GM19452 (cell line): ENCODE measurements around the gene SLC35E1.

Source experiments
- ATAC-seq: cut with Tn5 transposase; IDR thresholded peaks from one replicate; pipeline ENCODE4 v1.9.1; 2021; ENCODE audit not compliant: unreplicated experiment

SLC35E1 gene

DNA sequence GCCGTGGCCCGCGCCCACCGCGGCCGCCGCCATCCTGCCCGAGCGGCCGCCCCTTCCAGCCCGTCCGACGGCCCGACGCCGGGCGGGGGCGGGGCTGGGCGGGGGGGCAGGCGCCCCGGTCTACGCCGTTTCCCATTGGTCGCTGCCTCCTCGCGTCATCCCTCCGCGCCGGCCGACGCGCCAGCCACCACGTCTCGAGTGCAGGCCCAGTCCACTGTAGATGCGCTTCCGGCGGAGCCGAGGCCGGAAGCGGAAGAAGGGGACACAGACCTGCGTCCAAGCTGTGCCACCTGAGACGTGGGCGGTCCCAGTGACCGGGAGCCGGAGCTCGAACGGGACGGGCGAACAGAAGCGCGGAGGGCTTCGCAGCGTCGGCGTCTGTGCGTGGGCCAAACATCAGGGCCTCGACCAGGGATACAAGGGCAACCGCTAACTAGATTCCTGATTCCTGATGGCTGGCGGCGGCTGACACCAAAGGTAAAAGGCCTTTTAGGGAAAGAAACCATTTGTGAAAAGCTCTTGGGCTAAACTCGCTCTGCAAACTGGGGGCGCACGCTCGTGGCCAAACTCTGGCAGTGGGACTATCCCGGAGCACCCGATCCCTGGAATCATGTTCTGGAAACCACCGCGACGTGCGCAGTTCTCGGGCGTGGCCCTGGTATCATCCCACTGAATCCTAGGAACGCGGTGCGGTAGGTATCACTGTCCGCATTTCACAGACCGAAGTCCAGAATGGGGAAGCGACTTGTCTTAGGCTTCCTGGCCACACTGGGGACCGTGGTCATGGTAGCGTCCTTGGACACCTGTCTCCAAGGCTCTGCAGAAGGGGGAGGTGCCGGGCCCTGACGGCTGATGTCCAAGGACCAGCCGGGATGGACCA, at the start of gene SLC35E1:
Gene SLC35E1 (minus strand): TSS at position 84 of the 880 bp plus-strand sequence. CDS start 51 bp downstream, at position 33.
- ATAC-seq, result peak; percentile 79

DNA sequence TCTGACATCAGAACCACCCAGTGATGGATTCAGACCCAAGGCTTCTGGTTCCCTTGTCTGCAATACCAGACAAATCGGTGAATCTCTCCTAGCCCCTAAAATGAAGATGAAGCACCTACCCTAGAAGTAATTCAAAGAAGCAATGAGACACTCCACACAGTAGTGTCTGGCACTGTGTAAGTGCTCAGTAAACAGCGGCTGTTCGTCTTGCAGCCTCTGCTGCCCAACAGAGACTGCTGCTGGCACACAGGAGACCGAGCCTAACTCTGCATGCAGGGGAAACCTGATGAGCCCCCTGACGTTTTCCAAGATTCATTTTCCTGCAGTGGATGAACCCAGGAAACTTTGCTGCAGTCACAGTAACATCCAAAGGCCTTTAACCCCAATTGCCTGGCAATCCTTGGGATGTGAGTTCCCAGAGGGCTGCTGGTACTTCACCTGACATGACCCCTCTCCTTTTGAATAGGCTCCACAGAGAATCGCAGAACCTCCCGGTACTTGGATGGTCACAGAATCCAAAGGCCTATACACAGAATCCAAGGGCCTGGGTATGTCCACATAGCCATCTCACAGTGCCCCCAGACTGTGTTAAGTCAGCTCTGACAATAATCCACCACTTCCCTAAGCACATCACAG, 49.1 kb upstream of the SLC35E1 start:
- ATAC-seq, result no peak

DNA sequence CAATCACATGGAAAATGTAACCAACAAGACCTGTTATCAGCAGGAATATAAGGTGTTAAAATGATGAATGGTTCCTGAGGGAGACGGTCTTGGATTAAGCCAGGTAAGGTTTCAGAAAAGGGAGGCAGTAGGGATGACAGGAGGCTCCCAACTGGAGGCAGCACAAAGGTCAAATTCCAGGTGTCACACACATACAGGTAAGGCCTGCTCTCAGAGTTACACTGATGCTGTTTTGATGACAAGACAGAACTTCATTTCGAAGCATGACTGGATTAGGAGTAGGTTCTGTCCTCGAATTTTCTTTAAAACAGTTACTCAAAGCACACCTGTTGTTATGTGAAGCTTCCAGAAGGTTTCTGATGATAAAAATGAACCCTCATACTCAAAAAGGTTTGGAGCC, 48.4 kb upstream of the SLC35E1 start:
- ATAC-seq, result no peak

DNA sequence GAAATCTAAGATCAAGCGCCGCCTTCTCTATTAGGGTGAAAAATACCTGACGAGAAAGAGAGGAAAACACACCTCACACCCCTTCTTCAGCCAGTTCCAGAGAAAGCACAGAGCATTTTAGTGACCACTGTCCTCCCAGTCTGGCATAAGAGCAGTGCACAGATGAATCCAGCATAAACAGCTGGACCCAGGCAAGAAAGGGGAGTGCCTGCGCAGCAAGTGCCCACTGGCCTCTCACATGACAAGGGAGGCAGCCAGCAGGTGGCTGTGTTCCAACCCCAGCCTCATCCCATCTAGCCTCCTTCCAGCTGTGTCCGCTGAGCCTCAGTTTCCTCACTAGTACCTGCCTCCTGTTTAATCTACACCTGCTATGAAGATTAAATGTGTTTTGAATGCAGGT, 47.8 kb upstream of the SLC35E1 start:
- ATAC-seq, result no peak

DNA sequence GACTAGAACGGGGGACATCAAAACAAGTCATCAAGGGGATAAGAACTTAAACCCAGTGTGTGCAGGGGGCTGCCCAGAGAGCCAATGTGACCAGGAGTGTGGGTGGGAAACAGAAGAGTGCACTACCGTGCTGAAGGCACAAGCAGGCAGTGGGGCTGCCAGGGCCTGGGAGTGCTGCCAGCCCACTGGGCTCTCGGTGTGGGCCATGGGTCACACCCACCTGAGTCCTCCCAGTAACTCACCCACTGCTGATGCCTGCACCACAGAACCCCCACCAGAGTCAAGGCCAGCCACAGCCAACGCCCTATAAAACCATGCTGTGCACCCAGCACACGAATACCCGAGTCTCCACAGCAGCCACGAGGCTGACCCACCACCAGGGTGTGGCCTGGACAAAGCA, 47.2 kb upstream of the SLC35E1 start:
- ATAC-seq, result no peak

DNA sequence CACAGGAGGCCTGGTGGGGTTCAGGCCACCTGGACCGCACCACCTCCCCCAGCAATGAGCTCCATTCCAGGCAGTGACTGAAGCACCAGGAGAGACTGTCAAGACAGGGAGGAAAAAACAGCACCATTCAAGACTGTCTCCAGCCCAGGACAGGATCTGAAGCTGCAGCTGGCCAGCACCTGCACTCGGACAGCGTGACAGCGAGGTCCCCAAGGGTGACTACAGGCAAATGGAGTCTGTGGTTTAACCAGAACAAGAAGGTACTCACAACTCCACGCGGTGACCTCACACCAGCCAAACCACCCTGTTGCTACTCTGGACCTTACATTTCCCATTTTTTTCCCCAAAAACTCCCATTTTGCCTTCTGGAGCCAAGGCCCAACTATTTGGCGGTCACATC, 46.0 kb upstream of the SLC35E1 start:
- no peak for ATAC-seq

GRCh38 chr19:16615808-16616207, 43.6 kb upstream of the SLC35E1 start:
- ATAC-seq, result no peak

DNA sequence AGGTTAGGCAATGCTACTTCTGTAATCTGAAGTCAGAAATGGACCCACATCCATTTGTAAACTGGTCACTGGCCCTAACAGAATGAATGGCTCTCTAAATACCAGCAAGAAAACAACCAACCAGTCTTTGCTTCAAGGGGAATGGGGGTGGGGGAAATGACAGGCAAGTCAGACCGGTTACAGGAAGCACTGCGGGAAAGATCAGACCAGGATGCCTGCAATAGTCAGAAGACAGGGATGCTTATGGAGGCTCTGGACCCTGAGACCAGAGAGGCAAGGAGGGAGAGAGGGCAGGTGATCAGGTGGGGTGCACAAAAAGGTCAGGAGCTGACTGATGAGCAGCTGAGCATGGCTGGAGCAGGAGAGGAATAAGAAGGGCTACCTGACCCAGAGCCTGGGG, 42.7 kb upstream of the SLC35E1 start:
- ATAC-seq, result no peak

DNA sequence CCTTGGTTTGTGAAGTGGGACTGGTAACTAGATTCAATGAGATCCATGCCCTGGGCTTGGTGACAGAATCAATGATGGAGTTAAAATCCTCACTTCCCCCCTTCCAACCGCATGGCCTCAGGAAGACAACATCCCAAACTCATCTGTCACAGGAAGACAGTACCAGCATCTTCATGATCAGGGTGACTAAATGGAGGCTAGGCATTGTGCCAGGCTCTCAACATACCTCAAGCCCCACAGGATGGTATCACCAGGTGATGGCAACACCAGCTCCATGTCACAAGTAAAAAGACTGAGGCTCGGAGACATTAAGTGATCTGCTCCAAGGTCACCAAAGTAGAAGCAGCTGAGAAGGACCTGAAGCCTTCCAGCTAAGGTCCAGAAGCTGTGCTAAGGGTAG, 41.6 kb upstream of the SLC35E1 start:
- no peak for ATAC-seq

- ATAC-seq, result no peak
Observed at GRCh38 chr19:16612636-16613035, 40.4 kb upstream of the SLC35E1 start.

- ATAC-seq, result no peak
Observed at GRCh38 chr19:16611121-16611520, 38.9 kb upstream of the SLC35E1 start.

DNA sequence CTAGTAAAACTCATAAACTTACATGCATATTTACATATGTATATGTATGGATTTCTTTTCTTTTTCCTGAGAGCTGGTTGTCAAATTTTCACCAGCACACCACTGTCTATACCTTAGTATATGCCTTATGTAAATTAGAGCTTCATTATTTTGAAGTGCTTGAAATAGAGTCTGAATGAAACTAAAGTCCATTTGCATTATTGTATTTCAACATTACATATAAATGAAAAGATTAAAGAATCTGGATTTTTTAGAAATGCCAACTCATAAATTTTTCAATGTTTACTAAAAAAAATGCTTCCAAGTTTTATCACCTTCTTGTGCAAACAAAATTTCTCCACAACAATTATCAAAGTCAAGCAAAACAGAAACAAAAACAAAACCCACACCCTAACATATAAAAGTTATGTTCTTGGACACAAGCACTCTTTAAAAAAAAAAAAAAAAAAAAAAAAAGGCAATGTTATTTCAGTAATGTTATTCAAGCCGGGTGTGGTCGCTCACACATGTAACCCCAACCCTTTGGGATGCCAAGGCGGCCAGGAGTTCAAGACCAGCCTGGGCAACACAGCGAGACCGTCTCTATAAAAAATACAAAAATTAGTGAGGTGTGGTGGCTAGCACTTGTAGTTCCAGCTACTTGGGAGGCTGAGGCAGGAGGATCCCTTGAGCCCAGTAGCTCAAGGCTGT, 37.4 kb upstream of the SLC35E1 start:
- no peak for ATAC-seq

GRCh38 chr19:16608290-16608739, 36.1 kb upstream of the SLC35E1 start:
- ATAC-seq, result no peak

DNA sequence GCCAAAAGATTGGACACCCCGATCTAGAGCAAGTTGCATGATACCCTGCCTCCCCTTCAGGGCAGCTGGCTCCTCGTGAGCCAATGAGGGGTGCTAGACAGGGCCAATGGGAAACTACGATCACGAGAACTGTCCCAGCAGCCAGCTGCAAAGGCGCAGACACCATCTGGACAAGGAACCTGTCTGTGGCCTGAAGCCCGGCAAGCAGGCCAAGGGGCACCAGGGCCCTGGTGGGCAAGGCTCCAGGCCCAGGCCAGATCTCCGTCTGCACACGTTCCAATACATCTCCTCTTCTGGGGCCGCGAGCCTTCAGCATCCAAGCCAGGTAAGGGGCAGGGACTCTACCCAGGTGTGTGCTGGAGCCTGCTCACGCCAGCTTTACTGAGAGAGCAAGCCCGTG, 35.6 kb upstream of the SLC35E1 start:
- ATAC-seq, result no peak

- ATAC-seq, result no peak
Observed at GRCh38 chr19:16605553-16605994, 33.4 kb upstream of the SLC35E1 start.

GRCh38 chr19:16605115-16605514, 32.9 kb upstream of the SLC35E1 start:
- ATAC-seq, result no peak

GRCh38 chr19:16604615-16605014, 32.4 kb upstream of the SLC35E1 start:
- ATAC-seq, result no peak

- ATAC-seq, result no peak
Observed at GRCh38 chr19:16603090-16603489, 30.9 kb upstream of the SLC35E1 start.

DNA sequence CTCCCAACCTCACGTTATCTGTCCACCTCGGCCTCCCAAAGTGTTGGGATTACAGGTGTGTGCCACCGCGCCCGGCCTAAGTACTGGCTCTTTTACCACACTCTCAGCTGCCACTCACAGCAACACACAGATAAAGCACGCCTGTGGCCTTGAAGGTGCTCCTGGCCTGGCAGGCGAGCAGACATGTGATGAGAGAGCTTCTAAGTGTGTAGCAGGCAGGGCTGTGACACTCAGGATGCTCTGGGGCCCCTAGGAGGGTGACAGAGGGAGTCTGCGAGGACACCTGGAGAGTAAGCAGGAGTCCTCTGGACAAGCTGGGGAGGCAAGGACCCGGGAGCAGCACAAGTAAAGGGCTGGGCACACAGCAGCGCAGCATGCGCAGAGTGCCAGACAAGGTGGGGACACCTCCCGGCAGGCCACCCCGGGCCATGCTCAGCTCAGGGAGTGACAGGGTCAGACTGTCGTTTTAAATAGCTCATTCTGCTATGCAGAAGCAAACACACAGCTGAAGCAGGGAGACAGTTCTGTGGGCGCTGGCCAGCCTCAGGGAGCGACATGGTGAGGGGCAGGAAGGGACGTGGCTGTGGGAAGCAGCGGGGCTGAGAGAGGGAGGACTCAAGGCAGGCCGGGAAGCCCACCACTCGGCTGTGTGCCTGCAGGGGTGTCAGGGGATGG, 29.3 kb upstream of the SLC35E1 start:
- ATAC-seq, result no peak

- no peak for ATAC-seq
Observed at GRCh38 chr19:16600824-16601223, 28.6 kb upstream of the SLC35E1 start.
